Body of pancreas (tissue), 4 donors: ENCODE results near the gene CCDC85A.

Experiments
- POLR2A ChIP-seq, 3 donors: fragments of 450-650 bp; IDR thresholded peaks; one replicate each; pipeline ENCODE4 v1.6.1; 2016; ENCODE audit warnings: antibody characterized with exemption in 3 of 3, mild to moderate bottlenecking in 2 of 3
- TF ChIP-seq, protein P1 (sequence below), 7 experiments: fragments of 450-650 bp in 4 of 7; fragments of 200-600 bp in 3 of 7; sonication (generic) in 3 of 7; IDR thresholded peaks; one replicate each; pipeline ENCODE4 v1.5.1; 2016 to 2019; ENCODE audit warnings: antibody characterized with exemption in 7 of 7

DNA sequence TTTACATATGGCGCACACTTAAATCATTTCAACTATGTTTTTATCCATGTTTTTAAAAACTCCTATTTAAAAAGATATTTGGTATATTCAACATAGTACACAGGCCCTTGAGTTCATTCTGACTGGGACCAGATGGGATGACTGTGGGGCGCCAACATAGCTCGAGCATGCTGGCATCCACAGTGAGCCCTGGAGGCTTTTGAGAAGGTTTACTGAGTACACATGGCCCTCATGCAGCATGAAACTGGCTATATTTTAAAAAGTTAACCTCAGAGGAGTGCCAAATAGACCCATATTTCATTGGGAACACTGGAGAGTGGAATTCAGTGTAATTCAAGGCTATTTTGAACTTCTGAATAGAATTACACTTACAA lies 83.6 kb downstream of the CCDC85A start:
- TF ChIP-seq POLR2A (IDR thresholded peaks at IDR 0.05): no peak
- TF ChIP-seq, protein P1, sequence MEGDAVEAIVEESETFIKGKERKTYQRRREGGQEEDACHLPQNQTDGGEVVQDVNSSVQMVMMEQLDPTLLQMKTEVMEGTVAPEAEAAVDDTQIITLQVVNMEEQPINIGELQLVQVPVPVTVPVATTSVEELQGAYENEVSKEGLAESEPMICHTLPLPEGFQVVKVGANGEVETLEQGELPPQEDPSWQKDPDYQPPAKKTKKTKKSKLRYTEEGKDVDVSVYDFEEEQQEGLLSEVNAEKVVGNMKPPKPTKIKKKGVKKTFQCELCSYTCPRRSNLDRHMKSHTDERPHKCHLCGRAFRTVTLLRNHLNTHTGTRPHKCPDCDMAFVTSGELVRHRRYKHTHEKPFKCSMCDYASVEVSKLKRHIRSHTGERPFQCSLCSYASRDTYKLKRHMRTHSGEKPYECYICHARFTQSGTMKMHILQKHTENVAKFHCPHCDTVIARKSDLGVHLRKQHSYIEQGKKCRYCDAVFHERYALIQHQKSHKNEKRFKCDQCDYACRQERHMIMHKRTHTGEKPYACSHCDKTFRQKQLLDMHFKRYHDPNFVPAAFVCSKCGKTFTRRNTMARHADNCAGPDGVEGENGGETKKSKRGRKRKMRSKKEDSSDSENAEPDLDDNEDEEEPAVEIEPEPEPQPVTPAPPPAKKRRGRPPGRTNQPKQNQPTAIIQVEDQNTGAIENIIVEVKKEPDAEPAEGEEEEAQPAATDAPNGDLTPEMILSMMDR (IDR thresholded peaks at IDR 0.05): no peak
